ENCODE data around the gene DACH1. TPM values are rescaled to one million over a fixed set of nuclear protein-coding genes. Genes with fewer than 3 reads are reported as not detected.

The DACH1 gene
- 0.28 TPM in 1 of 2 replicates, not detected in the other for total RNA-seq

GRCh38 chr13:71867131-71867814, at the start of gene DACH1:
TSS of gene DACH1 (minus strand) at chr13:71867204.

